NCI-H2227 (cell line): Measurements from ENCODE around the gene ARHGEF9.

Experiments used
- DNase-seq: peaks from one replicate; lab custom pipeline; 2025; ENCODE audit not compliant: unreplicated experiment; lab: John Stamatoyannopoulos, UW

Gene ARHGEF9

DNA sequence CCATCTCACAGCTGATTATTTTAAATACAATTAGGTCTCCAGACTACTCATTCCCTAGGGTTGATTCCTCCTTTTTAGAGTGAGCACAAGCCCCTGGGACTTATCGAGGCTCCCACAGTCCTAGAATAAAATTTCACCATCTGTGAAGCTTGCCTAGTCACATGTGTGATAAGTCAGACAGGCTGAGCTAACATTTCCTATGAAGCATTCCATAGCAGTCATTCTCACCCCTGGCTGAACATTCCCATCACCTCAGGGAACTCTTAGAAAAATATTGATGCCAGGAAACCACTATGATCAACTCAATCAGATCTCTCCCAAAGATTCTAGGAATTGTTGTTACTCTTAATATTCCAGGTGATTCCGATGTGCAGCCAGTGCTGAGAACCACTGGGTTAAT is 37.7 kb downstream of the ARHGEF9 start:
- no peak for DNase-seq

DNA sequence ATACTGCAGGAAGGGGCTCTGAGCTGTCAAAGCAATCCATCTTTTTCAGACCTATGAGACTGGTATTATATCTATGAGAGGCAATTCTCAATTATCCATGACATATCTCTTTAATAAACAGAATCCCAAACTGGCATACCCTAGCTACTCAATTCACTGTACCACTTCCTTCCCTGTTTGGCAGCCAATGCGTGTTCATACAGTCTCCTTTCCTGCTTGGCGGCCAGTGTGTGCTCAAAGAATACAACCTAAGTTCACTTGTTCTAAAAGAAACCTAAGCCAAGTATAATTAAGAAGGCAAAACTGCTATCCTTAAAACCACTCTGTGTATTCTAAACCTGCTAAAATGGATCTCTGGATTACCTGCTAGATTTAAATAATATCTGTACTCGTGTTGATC is 38.3 kb downstream of the ARHGEF9 start:
- DNase-seq = no peak

DNA sequence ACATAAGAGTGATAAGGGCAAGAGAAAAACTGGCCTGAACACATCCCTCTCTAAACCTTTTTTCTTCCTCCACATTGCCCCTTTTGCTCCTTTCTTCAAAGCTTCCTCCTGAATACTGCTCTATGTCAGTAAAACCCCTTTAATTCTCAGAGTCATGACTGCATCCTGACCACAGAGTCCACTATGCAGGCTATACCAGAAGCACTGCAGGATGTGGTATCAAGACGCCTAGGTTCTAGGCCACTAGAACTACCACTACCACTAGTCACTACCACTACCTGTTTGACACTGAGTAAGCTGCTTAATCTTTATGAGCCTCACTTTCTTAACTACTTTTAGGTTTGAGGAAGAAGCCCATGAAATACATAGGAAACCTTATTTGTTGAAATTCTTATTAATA is 38.7 kb downstream of the ARHGEF9 start:
- no peak for DNase-seq

- DNase-seq = no peak
Observed at GRCh38 chrX:63744850-63745394, 40.1 kb downstream of the ARHGEF9 start.

DNA sequence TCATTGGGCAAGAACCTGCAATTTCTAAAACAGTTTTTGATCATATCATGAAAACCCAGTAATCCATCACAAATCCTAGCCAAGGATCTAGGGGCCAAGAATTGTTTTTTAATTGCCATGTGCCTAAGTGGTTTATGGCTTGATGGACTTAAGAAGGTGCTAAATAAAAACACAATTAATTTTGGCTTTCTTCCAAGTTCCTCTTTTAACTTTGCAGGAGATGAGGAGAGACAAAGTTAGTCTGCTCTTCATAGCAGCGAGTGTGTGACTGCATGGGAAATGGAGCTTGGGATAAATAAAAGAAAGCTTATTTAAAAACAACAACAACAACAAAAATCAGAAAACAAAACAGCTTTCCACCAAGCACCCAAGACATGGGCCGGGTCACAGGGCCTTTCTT is 41.4 kb downstream of the ARHGEF9 start:
- no peak for DNase-seq

DNA sequence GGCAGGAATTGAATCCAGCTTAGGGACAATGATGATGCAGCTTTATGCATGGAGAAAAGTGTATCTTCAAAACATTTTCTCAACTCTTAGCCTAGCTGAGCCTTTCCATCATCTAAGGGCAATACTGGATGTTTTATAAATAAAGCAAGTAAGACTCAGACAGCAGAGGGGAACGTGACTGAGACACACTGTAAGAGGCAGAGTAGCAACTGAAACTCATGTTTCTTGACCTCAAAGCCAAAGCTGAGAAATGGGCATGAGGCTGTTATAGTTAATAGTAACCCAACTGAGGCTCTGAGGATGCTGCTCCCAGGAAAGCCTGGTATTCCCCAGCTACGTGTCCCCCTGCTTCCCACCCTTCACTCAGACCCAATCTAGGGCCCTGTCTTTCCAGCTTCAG is 44.6 kb downstream of the ARHGEF9 start:
- DNase-seq = no peak

DNA sequence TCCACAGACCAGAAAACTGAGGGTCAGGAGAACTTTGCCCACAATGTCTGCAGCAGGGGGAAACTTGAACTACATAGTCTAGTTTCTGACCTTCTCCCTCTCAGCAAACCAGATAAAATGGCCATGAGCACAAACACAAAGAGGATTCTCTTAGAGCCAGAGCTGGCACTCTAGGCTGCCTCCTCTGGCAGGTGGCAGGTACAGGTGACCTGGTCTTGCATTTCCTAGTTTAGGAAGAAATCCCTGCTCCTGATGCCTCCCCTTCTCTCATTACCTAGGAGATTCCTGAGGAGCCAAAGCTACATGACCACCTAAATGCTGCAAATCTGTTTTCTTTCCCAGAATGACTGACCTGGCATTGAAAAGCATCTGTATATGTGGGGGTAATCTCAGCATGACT is 45.1 kb downstream of the ARHGEF9 start:
- DNase-seq = no peak

- no peak for DNase-seq
Observed at GRCh38 chrX:63738696-63739095, 46.3 kb downstream of the ARHGEF9 start.

GRCh38 chrX:63737131-63737921 is 47.7 kb downstream of the ARHGEF9 start:
- no peak for DNase-seq

DNA sequence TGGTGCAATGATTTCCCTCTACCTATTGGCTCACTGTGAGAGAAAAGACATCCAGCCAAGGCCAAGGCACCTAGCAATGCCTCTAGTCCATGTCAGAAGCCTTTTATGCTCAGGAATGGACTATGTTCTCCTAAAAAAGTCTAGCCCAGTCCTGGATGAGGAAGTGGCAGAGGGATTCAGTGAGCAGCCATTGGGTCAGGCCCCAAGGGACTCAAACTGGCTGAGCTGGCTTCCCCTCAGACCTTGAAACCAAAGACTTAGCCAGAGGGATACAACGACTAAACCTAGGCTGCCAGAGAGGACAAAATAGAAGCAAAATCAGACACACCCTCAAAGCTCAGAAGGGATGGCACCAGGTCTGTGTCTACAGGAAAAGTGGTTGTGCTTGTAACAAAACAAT is 49.1 kb downstream of the ARHGEF9 start:
- no peak for DNase-seq

- no peak for DNase-seq
Observed at GRCh38 chrX:63720293-63720692, 64.7 kb downstream of the ARHGEF9 start.

- no peak for DNase-seq
Observed at GRCh38 chrX:63719633-63720032, 65.4 kb downstream of the ARHGEF9 start.

DNA sequence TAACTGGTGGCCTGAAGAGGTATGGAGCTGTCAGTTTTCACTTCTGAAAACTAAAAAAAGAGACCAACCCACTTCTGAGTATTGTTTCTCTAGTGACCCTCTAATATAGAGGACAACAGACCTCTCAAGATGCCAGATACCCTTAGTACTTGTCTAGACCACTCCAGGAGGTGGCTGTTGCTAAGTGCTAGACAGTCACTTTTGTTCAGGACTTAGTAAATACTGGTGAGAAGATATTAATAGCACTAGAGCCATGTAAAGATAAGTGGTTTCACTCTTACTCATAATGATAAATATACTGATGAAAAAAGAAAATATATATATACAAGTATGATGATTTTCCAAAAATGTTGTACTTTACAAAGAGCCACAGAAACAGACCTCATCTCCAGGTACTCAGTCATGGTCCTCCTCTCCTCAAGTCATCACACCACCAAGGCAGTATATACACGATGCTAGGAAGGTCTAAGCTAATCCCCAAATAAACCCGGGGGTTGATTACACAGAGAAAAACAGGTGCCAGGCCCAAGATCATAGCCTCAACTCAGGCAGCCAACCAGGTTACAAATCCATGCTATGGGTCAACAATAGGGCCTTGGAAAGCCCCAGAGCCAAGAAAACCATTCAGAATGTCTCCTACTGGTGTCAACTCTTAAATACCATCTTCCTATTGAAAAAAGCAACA is 66.9 kb downstream of the ARHGEF9 start:
- DNase-seq = no peak

GRCh38 chrX:63713526-63713925 is 71.5 kb downstream of the ARHGEF9 start:
- no peak for DNase-seq

GRCh38 chrX:63708801-63709200 is 76.2 kb downstream of the ARHGEF9 start:
- no peak for DNase-seq

DNA sequence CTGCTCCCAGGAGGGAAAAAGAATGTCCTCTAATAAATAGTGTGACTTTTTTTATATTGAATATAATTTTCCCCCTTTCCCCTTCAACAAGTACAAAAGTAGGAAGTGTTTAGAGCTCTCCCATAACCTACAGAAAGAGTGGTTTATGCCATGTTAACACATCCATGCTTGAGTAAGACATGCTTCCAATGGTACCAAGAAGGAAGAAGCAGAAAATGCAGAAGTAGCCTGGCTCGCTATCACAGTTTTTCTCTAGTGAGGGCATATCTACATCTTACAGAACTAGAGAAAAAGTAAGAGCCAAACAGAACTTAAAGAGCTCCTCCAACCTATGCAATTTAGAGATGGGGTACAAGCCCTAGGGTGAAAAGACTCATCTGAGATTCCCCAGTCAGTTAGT is 82.5 kb downstream of the ARHGEF9 start:
- no peak for DNase-seq

- DNase-seq = peak; percentile 4
Observed at GRCh38 chrX:63686878-63687714, 97.9 kb downstream of the ARHGEF9 start.

- DNase-seq = no peak
Observed at GRCh38 chrX:63680423-63680822, 104.6 kb downstream of the ARHGEF9 start.

DNA sequence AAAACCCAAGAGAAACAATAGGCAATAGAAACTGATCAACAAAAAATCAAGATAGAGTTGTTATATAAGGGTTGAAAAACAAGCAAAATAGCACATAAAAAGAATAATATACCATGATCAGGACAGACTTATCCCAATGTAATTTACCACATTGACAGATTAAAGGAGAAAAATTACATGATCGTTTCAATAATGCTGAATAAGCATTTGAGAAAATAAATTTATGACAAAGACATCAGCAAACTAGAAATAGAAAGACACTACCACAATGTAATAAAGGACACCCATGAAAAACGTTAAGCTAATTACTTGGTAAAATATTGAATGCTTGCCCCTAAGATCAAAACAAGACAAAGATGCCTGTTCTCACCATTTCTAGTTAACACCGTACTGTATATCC is 105.6 kb downstream of the ARHGEF9 start:
- DNase-seq = no peak

- no peak for DNase-seq
Observed at GRCh38 chrX:63675716-63676115, 109.3 kb downstream of the ARHGEF9 start.

- no peak for DNase-seq
Observed at GRCh38 chrX:63673896-63674295, 111.1 kb downstream of the ARHGEF9 start.
